ENCODE results near the gene PPP1R37.

Gene PPP1R37

GRCh38 chr19:45092747-45093678, at the start of gene PPP1R37:
Gene PPP1R37 (plus strand): TSS chr19:45093179. CDS start chr19:45093326, 147 bp downstream.
- ChIA-PET CTCF (interaction anchor here (0.7 to 5.1 kb wide), 10 partner anchors 14 to 187 kb away, joined by 3 to 37 read pairs (median 4); partner anchors contain the start of genes BLOC1S3, GEMIN7, TRAPPC6A and ZNF296), POLR2A (interaction anchor here (0.6 to 2.3 kb wide), 6 partner anchors 14 to 309 kb away, joined by 3 to 16 read pairs (median 4); partner anchors contain the start of genes BLOC1S3, GEMIN7 and TRAPPC6A)
- peak; percentile 53 for TF ChIP-seq CTCF (IDR thresholded peaks at IDR 0.05; ENCODE audit: insufficient read depth, low read length, missing control alignments)
- DNase-seq (ENCODE audit: low read depth, low spot score) = peak; percentile 69
- peak within 1 kb of the TSS; percentile 92 for H3K4me3 ChIP-seq (ENCODE audit: low read depth, low read length)

GRCh38 chr19:45045671-45046353, 47.2 kb upstream of the PPP1R37 start:
- CTCF ChIA-PET = interaction anchor here (1.5 to 8.7 kb wide), 2 partner anchors 15 to 56 kb away, joined by 4 to 85 read pairs; no protein-coding TSS in a partner anchor
- TF ChIP-seq CTCF (IDR thresholded peaks at IDR 0.05; ENCODE audit: insufficient read depth, low read length, missing control alignments) = no peak
- POLR2A ChIA-PET = no interaction called here
- no peak for DNase-seq (ENCODE audit: low read depth, low spot score)
- no peak overlapping the region for H3K4me3 ChIP-seq (ENCODE audit: low read depth, low read length)

- ChIA-PET CTCF (interaction anchor here (1.0 to 8.7 kb wide), 4 partner anchors 13 to 56 kb away, joined by 3 to 85 read pairs (median 4); no protein-coding TSS in a partner anchor), POLR2A (no interaction called here)
- no peak overlapping the region for H3K4me3 ChIP-seq (ENCODE audit: low read depth, low read length)
- TF ChIP-seq CTCF (IDR thresholded peaks at IDR 0.05; ENCODE audit: insufficient read depth, low read length, missing control alignments) = no peak
- no peak for DNase-seq (ENCODE audit: low read depth, low spot score)
Observed at GRCh38 chr19:45046355-45046754, 46.6 kb upstream of the PPP1R37 start.

- no peak for DNase-seq (ENCODE audit: low read depth, low spot score)
- no peak for TF ChIP-seq CTCF (IDR thresholded peaks at IDR 0.05; ENCODE audit: insufficient read depth, low read length, missing control alignments)
- no peak overlapping the region for H3K4me3 ChIP-seq (ENCODE audit: low read depth, low read length)
- ChIA-PET CTCF (interaction anchor here (1.0 to 1.4 kb wide), 2 partner anchors 12 to 18 kb away, joined by 3 read pairs; no protein-coding TSS in a partner anchor), POLR2A (no interaction called here)
Observed at GRCh38 chr19:45047188-45047797, 45.7 kb upstream of the PPP1R37 start.

- H3K4me3 ChIP-seq (ENCODE audit: low read depth, low read length) = no peak overlapping the region
- ChIA-PET CTCF (interaction anchor here (0.6 to 3.7 kb wide), 4 partner anchors 7 to 13 kb away, joined by 3 to 27 read pairs (median 3); no protein-coding TSS in a partner anchor), POLR2A (interaction anchor here (0.9 kb wide), 1 partner anchor 12 kb away, joined by 3 read pairs; no protein-coding TSS in a partner anchor)
- DNase-seq (ENCODE audit: low read depth, low spot score) = no peak
- no peak for TF ChIP-seq CTCF (IDR thresholded peaks at IDR 0.05; ENCODE audit: insufficient read depth, low read length, missing control alignments)
Observed at GRCh38 chr19:45049073-45049736, 43.8 kb upstream of the PPP1R37 start.
